HUES48 (cell line): ENCODE measurements around the gene DHRS2.
"Not testable (repeated sequence)": the region's sequence is repeated elsewhere in the genome, so short reads cannot be mapped to it uniquely, and the experiment has no call there.

Source experiments
- H3K27ac ChIP-seq: one replicate; pipeline ENCODE4 v1.7.0; 2013; ENCODE audit warnings: low read depth, low read length, inconsistent platforms
- H3K27me3 ChIP-seq: 2 replicates; pipeline ENCODE4 v1.6.1; 2013; ENCODE audit warnings: mild to moderate bottlenecking, low read length; ENCODE audit not compliant: control insufficient read depth, insufficient read depth
- H3K36me3 ChIP-seq: 2 replicates; pipeline ENCODE4 v1.6.1; 2013; ENCODE audit warnings: low read length; ENCODE audit not compliant: control insufficient read depth, insufficient read depth
- H3K4me1 ChIP-seq: 2 replicates; pipeline ENCODE4 v1.6.1; 2013; ENCODE audit warnings: mild to moderate bottlenecking, low read length; ENCODE audit not compliant: control insufficient read depth, insufficient read depth
- H3K4me3 ChIP-seq: 2 replicates; pipeline ENCODE4 v1.5.1; 2013; ENCODE audit warnings: mild to moderate bottlenecking, low read depth, low read length
- H3K9ac ChIP-seq: 2 replicates; pipeline ENCODE4 v1.6.1; 2013; ENCODE audit warnings: mild to moderate bottlenecking, low read depth, low read length, moderate library complexity
- H3K9me3 ChIP-seq: 2 replicates; pipeline ENCODE4 v1.6.1; 2013; ENCODE audit warnings: low read length; ENCODE audit not compliant: control insufficient read depth, insufficient read depth

DHRS2 gene, protein sequence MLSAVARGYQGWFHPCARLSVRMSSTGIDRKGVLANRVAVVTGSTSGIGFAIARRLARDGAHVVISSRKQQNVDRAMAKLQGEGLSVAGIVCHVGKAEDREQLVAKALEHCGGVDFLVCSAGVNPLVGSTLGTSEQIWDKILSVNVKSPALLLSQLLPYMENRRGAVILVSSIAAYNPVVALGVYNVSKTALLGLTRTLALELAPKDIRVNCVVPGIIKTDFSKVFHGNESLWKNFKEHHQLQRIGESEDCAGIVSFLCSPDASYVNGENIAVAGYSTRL

DNA sequence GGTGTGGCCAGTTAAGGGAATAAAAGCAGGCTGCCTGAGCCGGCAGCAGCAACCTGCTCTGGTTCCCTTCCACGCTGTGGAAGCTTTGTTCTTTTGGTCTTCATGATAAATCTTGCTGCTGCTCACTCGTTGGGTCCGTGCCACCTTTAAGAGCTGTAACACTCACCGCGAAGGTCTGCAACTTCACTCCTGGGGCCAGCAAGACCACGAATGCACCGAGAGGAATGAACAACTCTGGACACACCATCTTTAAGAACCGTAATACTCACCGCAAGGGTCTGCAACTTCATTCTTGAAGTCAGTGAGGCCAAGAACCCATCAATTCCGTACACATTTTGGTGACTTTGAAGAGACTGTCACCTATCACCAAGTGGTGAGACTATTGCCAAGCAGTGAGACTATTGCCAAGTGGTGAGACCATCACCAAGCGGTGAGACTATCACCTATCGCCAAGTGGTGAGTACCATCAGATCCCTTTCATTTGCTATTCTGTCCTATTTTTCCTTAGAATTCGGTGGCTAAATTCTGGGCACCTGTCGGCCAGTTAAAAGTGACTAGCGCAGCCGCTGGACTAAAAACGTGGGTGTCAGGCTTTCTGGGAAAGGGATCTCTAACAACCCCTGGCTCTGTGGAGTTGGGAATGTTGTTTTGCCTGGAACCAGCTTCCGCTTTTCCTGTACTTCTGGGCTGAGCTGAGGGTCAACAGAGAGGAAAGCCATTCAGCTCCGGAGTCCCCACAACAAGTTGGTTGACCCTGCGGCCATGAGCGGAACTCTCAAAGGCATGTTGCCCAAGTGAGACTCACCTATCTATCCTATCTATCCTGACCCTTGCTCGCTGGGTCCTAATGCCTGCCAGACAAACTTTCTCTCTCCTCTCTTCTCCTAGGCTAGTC is at the start of gene DHRS2:
TSS of gene DHRS2 (plus strand) at position 48 of the 895 bp plus-strand sequence. CDS start 2,501 bp downstream, outside the sequence.
- H3K36me3 ChIP-seq: no peaks in the 10 kb centered on the region
- H3K4me3 ChIP-seq: no peak within 1 kb of the TSS
- H3K9me3 ChIP-seq: no peaks in the 10 kb centered on the region
- no peaks in the 10 kb centered on the region for H3K27me3 ChIP-seq
- H3K27ac ChIP-seq: no peak within 1 kb of the TSS
- H3K4me1 ChIP-seq: peaks cover 17% of the 10 kb centered on the region
- no peak within 1 kb of the TSS for H3K9ac ChIP-seq

DNA sequence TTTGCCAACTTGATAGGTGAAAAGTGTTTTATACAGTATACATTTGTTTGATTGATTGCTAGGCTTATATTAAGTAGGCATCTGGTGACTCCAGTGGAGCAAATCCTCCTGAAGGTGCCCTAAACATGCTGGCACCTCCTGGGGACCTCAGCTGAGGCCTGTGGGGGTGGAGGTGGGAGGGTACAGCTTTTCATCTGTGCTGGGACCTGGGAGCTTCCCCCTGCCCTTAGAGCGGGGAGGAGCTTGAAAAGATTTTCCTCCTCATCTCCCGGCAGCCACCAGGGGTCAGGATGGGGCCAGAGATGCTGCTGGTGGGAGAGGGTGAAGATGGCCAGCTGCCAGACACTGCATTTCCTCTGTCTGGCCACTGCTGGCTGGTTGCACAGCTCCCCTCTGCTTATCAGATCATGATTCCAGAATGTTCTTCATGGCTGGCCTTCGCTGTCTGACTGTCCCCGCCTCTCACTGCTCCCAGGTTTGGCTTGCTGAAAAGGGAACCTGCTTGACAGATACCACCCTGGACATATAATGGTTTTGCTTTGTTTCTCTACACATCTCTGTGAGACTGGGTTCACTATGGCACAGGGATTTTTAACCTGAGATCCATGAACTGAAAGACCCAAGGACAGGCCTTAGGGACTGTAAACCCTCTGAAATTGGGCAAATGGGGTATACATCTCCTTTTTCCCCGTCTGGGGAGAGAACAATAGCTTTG is 47.1 kb upstream of the DHRS2 start:
- Histone ChIP-seq H3K9ac (no peak overlapping the region), H3K27me3 (no peaks in the 10 kb centered on the region), H3K4me3 (no peak overlapping the region), H3K9me3 (no peaks in the 10 kb centered on the region), H3K4me1 (peaks cover 14% of the 10 kb centered on the region), H3K36me3 (no peaks in the 10 kb centered on the region), H3K27ac (no peak overlapping the region)

DNA sequence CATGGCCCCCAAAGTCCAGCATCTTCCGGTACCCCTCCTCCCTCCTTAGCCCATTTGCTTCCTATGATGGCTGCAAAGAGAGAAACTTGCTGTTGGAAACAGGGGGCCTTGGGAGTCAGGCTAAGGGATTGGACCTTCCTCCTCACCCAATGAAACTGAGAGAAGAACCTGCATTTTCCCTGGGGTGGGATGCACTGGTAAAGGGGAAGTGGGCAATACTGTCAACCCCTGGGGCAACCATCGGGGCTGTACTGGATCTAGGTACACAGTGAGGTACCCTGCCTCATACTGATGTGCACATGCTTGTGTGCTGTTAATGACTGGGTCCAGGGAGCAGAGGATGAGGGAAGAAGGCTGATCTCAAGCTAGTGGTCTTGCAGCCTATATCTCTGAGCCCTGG is 46.6 kb upstream of the DHRS2 start:
- no peak overlapping the region for H3K9ac ChIP-seq

DNA sequence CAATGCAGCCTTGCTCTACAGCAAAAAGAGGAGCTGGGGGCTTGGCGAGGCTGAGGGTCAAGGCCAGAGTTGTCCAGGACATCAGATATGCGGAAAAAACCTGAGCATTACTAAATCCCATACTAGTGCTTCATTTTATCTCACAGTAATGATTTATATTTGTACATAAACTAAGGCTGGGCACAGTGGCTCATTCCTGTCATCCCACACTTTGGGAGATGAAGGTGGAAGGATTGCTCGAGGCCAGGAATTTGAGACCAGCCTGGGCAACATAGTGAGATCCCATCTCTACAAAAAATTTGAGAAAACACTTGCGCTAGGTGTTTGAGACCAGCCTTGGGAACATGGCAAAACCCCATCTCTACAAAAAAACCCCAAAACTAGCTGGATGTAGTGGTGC is 46.0 kb upstream of the DHRS2 start:
- H3K4me3 ChIP-seq: no peak overlapping the region
- no peak overlapping the region for H3K27ac ChIP-seq
- H3K4me1 ChIP-seq: peaks cover 14% of the 10 kb centered on the region
- H3K27me3 ChIP-seq: no peaks in the 10 kb centered on the region
- no peak overlapping the region for H3K9ac ChIP-seq
- no peaks in the 10 kb centered on the region for H3K36me3 ChIP-seq
- H3K9me3 ChIP-seq: no peaks in the 10 kb centered on the region

More for the DNA sequence above, 46.6 kb upstream of the DHRS2 start:
- no peak overlapping the region for H3K4me3 ChIP-seq
- no peak overlapping the region for H3K27ac ChIP-seq
- H3K9me3 ChIP-seq: no peaks in the 10 kb centered on the region
- no peaks in the 10 kb centered on the region for H3K27me3 ChIP-seq
- peaks cover 14% of the 10 kb centered on the region for H3K4me1 ChIP-seq
- H3K36me3 ChIP-seq: no peaks in the 10 kb centered on the region

DNA sequence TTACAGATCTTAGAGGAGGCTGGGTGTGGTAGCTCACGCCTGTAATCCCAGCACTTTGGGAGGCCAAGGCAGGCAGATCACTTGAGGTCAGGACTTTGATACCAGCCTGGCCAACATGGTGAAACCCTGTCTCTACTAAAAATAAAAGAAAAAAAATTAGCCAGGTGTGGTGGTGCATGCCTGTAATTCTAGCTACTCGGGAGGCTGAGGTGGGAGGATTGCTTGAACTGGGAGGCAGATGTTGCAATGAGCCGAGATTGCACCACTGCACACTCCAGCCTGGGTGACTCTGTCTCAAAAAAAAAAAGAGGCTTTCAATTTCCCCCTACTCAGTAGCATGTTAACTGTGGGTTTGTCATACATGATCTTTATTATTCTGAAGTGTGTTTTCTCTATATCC is 42.0 kb upstream of the DHRS2 start:
- H3K9ac ChIP-seq, H3K4me3 ChIP-seq, H3K27me3 ChIP-seq, H3K4me1 ChIP-seq, H3K36me3 ChIP-seq, H3K27ac ChIP-seq, H3K9me3 ChIP-seq: not testable (repeated sequence)

DNA sequence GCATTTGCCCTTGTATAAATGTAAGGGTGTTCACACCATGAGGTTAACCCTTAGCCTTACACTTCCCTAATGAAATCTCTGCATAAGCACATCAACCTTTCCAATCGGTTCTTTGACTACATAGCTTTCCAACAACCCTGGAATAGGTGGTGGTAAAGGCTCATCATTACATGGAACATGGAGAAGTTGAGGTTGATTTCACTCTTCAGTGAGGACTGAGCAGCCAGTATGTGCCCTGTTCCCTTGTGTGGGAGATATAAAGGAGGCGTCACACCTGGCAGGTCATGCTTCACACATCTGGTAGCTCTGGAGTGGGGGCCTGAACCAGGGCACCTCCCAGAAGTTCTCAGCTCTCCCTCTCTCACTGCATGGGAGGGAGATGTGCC is 35.8 kb upstream of the DHRS2 start:
- H3K4me3 ChIP-seq: no peak overlapping the region
- no peak overlapping the region for H3K9ac ChIP-seq
- H3K4me1 ChIP-seq: no peaks in the 10 kb centered on the region
- no peaks in the 10 kb centered on the region for H3K9me3 ChIP-seq
- H3K27ac ChIP-seq: no peak overlapping the region
- H3K36me3 ChIP-seq: no peaks in the 10 kb centered on the region
- no peaks in the 10 kb centered on the region for H3K27me3 ChIP-seq

DNA sequence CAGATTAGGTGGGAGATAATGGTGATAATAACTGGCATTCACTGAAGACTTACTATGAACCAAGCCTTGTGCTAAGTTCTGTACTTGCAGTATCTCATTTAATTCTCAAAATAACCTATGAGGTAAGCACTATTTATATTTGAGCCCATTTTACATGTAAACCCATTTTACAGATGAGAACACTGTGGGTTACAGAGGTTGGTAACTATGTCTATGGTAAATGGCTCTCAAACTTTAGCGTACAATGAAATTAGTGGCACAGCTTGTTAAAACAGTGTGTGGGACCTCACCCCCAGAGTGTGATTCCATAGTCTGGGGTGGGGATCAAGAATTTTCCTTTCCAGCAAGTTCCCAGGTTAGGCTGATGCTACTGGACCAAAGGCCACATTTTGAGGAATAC is 35.4 kb upstream of the DHRS2 start:
- Histone ChIP-seq H3K4me1 (no peaks in the 10 kb centered on the region), H3K9me3 (no peaks in the 10 kb centered on the region), H3K4me3 (no peak overlapping the region), H3K36me3 (no peaks in the 10 kb centered on the region), H3K9ac (no peak overlapping the region), H3K27me3 (no peaks in the 10 kb centered on the region), H3K27ac (no peak overlapping the region)

DNA sequence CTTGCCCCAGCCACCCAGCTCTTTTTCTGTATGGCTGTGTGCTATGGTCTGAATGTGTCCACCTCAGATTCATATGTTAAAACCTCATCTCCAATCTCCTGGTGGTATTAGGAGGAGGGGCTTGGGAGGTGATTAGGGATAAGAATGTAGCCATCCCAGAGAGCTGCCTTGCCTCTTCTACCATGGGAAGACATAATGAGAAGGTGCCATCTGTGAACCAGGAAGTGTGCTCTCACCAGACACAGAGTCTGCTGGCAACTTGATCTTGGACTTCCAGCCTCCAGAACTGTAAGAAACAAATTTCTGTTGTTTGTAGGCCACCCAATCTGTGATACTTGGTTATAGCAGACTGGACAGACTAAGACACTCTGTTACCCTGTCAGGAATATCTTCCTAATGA is 34.7 kb upstream of the DHRS2 start:
- Histone ChIP-seq H3K4me1 (no peaks in the 10 kb centered on the region), H3K27me3 (no peaks in the 10 kb centered on the region), H3K9ac (no peak overlapping the region), H3K4me3 (no peak overlapping the region), H3K27ac (no peak overlapping the region), H3K36me3 (no peaks in the 10 kb centered on the region), H3K9me3 (no peaks in the 10 kb centered on the region)

DNA sequence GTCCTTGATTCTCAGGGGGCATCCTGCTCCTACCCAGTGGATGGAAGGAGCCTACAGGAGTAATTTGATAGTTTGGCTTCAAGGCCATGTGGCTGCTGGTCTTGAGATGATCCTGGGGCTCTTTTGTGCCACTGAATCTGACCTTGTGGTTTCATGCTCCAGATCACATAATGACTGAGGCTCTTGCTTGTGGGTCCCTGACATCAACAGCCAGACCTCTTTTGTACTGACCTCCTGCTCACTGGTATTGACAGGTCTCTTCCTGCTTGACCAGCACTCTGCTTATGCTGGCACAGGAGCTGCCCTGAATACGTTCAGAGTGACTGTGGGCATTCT is 34.4 kb upstream of the DHRS2 start:
- no peaks in the 10 kb centered on the region for H3K4me1 ChIP-seq
- no peaks in the 10 kb centered on the region for H3K27me3 ChIP-seq
- H3K9ac ChIP-seq: no peak overlapping the region
- H3K4me3 ChIP-seq: no peak overlapping the region
- no peak overlapping the region for H3K27ac ChIP-seq
- no peaks in the 10 kb centered on the region for H3K9me3 ChIP-seq
- H3K36me3 ChIP-seq: no peaks in the 10 kb centered on the region

DNA sequence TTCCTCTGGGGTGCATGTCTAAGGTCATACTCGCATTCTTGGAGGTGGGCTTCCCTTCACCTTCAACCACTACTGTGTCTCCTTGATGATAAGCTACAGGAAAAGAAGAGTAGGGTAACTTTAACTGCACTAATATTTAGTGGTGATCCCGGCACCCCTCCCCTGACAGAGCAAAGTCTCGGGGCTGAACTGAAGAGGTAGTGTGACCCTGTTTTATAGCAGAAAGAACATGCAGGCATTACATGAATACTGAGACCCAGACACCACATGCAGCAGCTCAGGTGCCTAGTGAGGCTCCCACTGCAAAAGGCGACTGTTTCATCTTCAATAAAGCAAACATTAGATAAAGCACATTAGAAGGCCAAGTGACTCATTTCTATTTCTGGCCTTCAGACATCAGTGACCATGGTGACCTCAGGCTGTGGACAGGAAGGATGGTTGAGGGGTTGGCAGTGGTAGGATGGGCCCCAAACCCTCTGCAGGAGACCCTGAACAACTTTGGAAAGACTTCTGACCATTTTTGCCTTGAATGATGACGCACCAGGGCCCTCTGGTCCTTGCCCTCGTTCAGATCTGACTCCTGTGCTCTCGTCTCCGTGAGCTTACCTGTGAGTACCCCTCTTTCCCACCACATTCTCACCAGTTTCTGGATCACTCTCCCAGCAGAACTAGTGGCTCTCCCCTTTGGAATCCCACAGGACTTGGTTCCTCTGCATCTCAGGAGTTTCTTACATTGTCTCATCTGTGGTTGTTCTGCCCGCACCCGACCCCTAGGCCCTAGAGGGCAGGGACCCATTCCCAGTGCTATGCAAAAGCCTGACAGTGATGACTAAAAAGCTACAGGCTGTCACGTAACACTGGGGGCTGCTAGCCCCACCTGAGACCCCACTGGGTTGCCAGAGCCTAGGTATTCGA is 33.7 kb upstream of the DHRS2 start:
- Histone ChIP-seq H3K27me3 (no peaks in the 10 kb centered on the region), H3K4me1 (no peaks in the 10 kb centered on the region), H3K27ac (no peak overlapping the region), H3K9me3 (no peaks in the 10 kb centered on the region), H3K9ac (no peak overlapping the region), H3K36me3 (no peaks in the 10 kb centered on the region), H3K4me3 (no peak overlapping the region)
